GM19463 (cell line): ENCODE data around the gene SHMT1.
"Not testable (repeated sequence)": the region's sequence is repeated elsewhere in the genome, so short reads cannot be mapped to it uniquely, and the experiment has no call there.

Experiments
- ATAC-seq: cut with Tn5 transposase; IDR thresholded peaks from one replicate; pipeline ENCODE4 v1.9.1; 2021; ENCODE audit warnings: mild to moderate bottlenecking, moderate library complexity; ENCODE audit not compliant: unreplicated experiment

Gene SHMT1

GRCh38 chr17:18363101-18364049, at the start of gene SHMT1:
Gene SHMT1, minus strand, starts transcription at chr17:18363550. Its CDS starts 7,569 bp downstream, at chr17:18355981.
- peak; percentile 97 for ATAC-seq

GRCh38 chr17:18412001-18412538, 48.7 kb upstream of the SHMT1 start:
- not testable (repeated sequence) for ATAC-seq

GRCh38 chr17:18411377-18411864, 48.1 kb upstream of the SHMT1 start:
- not testable (repeated sequence) for ATAC-seq

GRCh38 chr17:18410736-18411135, 47.4 kb upstream of the SHMT1 start:
- not testable (repeated sequence) for ATAC-seq

- ATAC-seq = not testable (repeated sequence)
These were observed 46.0 kb upstream of the SHMT1 start for GRCh38 chr17:18409321-18409720.

- not testable (repeated sequence) for ATAC-seq
These were observed 45.6 kb upstream of the SHMT1 start for GRCh38 chr17:18408906-18409305.

GRCh38 chr17:18403604-18404003, 40.3 kb upstream of the SHMT1 start:
- ATAC-seq = peak; percentile 79

- not testable (repeated sequence) for ATAC-seq
These were observed 39.8 kb upstream of the SHMT1 start for GRCh38 chr17:18403166-18403565.

GRCh38 chr17:18401872-18402590, 38.7 kb upstream of the SHMT1 start:
- ATAC-seq = not testable (repeated sequence)

GRCh38 chr17:18388728-18389127, 25.4 kb upstream of the SHMT1 start:
- not testable (repeated sequence) for ATAC-seq

DNA sequence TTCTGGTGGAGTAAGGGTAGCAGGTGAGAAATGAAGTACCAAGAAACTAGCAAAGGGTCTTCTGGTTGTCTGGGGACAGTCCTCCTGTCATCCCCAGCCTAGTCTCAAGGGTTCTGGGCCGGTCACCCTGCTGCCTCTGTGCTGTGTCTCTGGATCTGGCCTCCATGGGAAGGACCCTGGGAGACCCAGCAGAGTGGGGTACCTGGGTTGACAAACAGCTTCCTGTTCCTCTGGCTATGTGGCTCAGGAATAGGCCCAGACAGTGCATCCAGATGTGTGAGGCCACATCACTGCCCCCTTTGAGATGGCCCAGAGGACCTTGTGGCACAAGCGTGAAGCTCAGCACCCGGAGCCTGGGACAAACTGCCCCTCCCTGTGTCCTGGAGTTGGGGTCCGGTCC, 24.9 kb upstream of the SHMT1 start:
- not testable (repeated sequence) for ATAC-seq

- not testable (repeated sequence) for ATAC-seq
These were observed 24.2 kb upstream of the SHMT1 start for GRCh38 chr17:18387583-18387982.

DNA sequence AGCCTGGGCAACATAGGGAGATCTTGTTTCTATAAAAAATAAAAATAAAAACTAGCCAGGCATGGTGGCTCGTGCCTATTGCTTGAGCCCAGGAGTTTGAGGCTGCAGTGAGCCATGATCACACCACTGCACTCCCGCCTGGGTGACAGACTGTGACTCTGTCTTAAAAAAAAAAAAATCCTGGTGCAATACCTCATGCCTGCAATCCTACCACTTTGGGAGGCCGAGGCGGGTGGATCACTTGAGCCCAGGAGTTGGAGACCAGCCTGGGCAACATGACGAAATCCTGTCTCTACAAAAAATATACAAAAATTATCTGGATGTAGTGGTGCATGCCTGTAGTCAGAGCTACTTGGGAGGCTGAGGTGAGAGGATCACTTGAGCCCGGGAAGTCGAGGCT, 20.9 kb upstream of the SHMT1 start:
- not testable (repeated sequence) for ATAC-seq

- not testable (repeated sequence) for ATAC-seq
These were observed 19.7 kb upstream of the SHMT1 start for GRCh38 chr17:18383079-18383481.

GRCh38 chr17:18382441-18383078, 19.2 kb upstream of the SHMT1 start:
- ATAC-seq = no peak

GRCh38 chr17:18381953-18382245, 18.5 kb upstream of the SHMT1 start:
- ATAC-seq = no peak

GRCh38 chr17:18381158-18381952, 18.0 kb upstream of the SHMT1 start:
- ATAC-seq = no peak

DNA sequence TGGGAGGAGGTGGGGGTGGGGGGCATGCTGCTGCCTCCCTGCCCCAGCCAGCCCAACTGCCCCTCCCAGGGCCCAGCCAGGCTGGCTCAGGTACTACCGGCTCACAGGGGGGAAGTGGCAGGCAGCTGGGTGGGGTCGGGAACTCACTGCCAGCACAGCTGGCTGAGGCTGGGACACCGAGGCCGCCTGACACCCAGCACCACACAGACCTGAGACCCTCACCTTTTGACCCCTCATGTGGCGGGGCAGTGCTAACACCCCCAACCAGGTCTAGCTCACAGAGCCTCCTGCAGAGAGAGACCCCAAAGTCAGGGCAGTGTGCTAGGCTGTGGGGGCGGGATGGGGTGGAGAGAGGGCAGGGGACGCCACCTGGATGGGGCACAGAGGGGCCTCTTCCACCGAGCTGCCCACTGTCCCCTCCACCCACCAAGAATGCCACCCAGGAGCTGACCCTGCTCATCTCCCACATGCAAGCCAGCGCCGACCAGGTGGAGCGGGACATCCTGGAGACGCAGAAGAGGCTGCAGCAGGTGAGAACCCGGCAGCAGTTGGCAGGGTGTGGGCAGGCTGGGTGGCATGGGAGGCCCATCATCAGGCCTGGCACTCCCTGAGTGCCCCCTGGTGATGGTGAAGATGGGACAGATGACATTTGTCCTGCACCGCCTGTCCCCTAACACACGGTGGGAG, 17.3 kb upstream of the SHMT1 start:
- ATAC-seq = no peak
